Endothelial cell (in vitro differentiated cells): Measurements from ENCODE around the gene CBFA2T3. TPM values are rescaled to one million over a fixed set of nuclear protein-coding genes. Genes with fewer than 3 reads are reported as not detected.

Experiments
- DNase-seq: peaks from one replicate; pipeline ENCODE4 v3.0.0; 2021; ENCODE audit warnings: low spot score
- H3K27ac Mint-ChIP-seq: one replicate; pipeline ENCODE4 v1.8.0; 2021; ENCODE audit warnings: mixed read lengths, inconsistent platforms; ENCODE audit not compliant: unreplicated experiment
- H3K27me3 Mint-ChIP-seq: one replicate; pipeline ENCODE4 v1.8.0; 2021; ENCODE audit warnings: mild to moderate bottlenecking, moderate library complexity, mixed read lengths, inconsistent platforms; ENCODE audit not compliant: unreplicated experiment
- H3K36me3 Mint-ChIP-seq: one replicate; pipeline ENCODE4 v1.8.0; 2021; ENCODE audit warnings: mild to moderate bottlenecking, low read depth, mixed read lengths, inconsistent platforms; ENCODE audit not compliant: unreplicated experiment
- H3K4me1 Mint-ChIP-seq: one replicate; pipeline ENCODE4 v1.8.0; 2021; ENCODE audit warnings: mild to moderate bottlenecking, mixed read lengths, inconsistent platforms; ENCODE audit not compliant: unreplicated experiment
- H3K4me3 Mint-ChIP-seq: one replicate; pipeline ENCODE4 v1.8.0; 2021; ENCODE audit warnings: mild to moderate bottlenecking, mixed read lengths, inconsistent platforms; ENCODE audit not compliant: unreplicated experiment
- H3K9me3 Mint-ChIP-seq: one replicate; pipeline ENCODE4 v1.8.0; 2021; ENCODE audit warnings: mixed read lengths, inconsistent platforms; ENCODE audit not compliant: unreplicated experiment
- CTCF ChIP-seq: fragments of 200-600 bp; sonication (generic); IDR thresholded peaks from one replicate; pipeline ENCODE4 v1.5.0; 2021; ENCODE audit warnings: antibody characterized with exemption; ENCODE audit not compliant: unreplicated experiment
- total RNA-seq: library from RNA; stranded (reverse); fragmentation: NEBNext Ultra II Directional; extraction: Animal tissue kit (Norgen Biotek cat#: 25700); gene quantifications from one replicate; pipeline ENCODE4 v1.2.1, GENCODE V29; 2021; ENCODE audit not compliant: unreplicated experiment

Gene CBFA2T3
- total RNA-seq, 1 donor from 2014 or later: 1.6 TPM

DNA sequence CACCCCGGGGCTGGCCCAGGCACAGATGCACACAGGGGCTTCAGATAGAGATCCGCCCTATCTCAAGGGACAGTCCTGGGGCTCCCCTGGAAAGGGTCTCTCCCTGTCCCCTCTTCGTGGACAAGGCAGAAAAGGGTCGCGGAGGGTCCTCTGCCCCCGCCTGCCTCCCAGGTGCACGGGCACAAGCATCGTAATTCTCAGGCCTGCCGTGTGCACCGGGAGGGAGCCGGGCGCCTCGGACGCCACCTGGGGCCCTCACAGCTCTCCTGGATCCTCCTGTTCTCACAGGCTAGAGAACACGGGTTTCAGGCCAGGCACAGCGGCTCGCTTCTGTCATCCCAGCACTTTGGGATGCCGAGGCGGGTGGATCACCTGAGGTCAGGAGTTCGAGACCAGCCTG, 98.7 kb downstream of the CBFA2T3 start:
- no peak overlapping the region for H3K27ac Mint-ChIP-seq
- peaks cover 3% of the 10 kb centered on the region for H3K27me3 Mint-ChIP-seq
- no peaks in the 10 kb centered on the region for H3K4me1 Mint-ChIP-seq
- no peak for DNase-seq
- no peak for TF ChIP-seq CTCF
- H3K36me3 Mint-ChIP-seq: no peaks in the 10 kb centered on the region
- no peak overlapping the region for H3K4me3 Mint-ChIP-seq
- no peaks in the 10 kb centered on the region for H3K9me3 Mint-ChIP-seq

DNA sequence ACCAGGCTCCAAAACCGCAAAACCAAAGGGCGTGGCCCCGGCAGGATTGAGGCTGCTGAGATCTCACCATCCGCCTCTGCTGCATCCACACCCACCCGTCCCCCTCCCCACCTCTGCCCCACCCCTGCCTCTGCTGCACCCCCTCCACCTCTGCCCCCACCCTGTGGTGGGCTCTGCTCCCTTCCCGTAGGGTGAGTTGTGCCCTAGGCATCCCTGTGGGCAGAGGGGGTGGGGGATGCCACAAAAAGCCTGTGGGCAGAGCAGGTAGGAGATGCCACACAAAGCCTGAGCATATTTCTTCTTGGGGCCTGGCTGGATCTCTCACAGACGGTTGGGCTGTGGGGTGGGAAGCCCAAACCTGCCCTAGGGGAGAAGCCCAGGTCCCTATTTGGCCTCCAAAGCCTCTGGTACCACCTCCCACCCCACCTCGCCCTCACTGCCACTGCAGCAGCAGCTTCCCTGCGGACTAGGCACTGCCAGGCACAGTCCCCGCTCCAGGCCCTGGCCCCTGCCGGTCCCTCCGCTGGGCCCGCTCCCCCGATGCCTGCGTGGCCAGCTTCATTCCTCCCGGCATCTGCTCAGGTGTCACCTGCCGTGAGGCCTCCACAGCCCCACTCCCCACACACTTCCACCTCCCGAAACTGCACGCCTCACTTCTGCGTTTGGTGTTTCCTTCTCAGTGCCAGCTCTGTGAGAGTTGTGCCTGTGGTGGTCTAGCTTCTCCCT, 99.3 kb downstream of the CBFA2T3 start:
- Mint-ChIP-seq H3K4me3 (no peak overlapping the region), H3K27ac (no peak overlapping the region), H3K9me3 (no peaks in the 10 kb centered on the region), H3K27me3 (peaks cover 3% of the 10 kb centered on the region), H3K4me1 (no peaks in the 10 kb centered on the region), H3K36me3 (no peaks in the 10 kb centered on the region)
- DNase-seq: no peak
- no peak for TF ChIP-seq CTCF

DNA sequence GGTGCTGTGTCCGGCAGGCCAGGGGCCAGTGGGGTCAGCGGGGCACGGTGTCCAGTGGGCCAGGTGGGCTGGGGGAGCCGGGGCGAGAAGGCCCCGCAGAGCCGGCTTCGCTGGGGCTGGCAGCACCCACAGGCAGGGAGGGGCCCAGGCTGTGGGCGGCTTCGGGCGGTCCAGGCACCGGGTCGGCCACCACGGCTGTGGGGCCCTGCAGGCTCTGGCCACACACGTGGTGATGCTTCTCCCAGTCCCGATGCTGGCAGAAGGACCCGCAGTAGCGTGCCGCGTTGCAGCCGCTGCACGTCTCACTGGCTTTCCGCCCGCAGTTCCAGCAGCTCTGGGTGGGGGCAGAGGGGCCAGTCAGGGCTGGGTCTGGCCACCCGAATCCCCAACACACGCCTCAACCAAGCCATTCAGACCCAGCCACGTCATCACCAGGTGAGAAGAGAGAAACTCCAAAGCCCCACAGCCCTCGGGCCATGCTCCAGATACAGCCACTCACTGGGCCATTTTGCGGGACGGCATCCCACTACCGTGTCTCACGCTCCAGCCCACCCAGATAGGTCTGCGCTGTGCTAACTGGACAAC, 100.0 kb downstream of the CBFA2T3 start:
- no peak for DNase-seq
- Mint-ChIP-seq H3K27me3 (peaks cover 1% of the 10 kb centered on the region), H3K9me3 (no peaks in the 10 kb centered on the region), H3K4me1 (no peaks in the 10 kb centered on the region), H3K36me3 (no peaks in the 10 kb centered on the region), H3K27ac (no peak overlapping the region), H3K4me3 (no peak overlapping the region)
- no peak for TF ChIP-seq CTCF

DNA sequence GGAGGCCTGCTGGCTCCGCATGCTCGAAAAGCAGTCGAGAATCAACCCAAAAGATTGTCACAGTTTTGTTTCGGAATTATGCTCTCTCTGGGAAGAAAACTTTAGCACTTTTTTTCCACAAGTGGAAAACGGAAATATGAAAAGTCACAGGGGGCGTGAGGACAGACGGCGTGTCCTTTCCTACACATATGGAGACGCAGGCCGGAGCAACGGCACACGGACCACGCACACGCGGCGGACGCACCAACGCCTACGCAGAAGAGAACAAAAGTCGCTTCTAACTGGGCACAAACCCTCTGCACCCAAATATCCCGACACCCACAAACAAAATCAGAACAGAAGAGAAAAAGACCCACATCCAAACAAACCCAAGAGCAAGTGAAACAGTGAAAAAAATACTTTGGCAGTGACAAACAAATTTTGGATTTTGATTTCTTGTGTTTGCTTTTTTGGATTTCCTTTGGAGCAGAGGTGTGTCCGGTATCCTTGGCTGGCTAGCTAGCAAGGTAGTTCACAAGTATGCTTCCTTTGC, 101.2 kb downstream of the CBFA2T3 start:
- no peak overlapping the region for H3K27ac Mint-ChIP-seq
- H3K4me1 Mint-ChIP-seq: no peaks in the 10 kb centered on the region
- H3K4me3 Mint-ChIP-seq: no peak overlapping the region
- no peaks in the 10 kb centered on the region for H3K36me3 Mint-ChIP-seq
- H3K9me3 Mint-ChIP-seq: no peaks in the 10 kb centered on the region
- no peak for TF ChIP-seq CTCF
- no peak for DNase-seq
- H3K27me3 Mint-ChIP-seq: peaks cover 1% of the 10 kb centered on the region
